SU-DHL-6 (cell line): Measurements from ENCODE around the gene CHTOP.

Source experiments
- CTCF ChIP-seq: fragments of 200-600 bp; sonication (generic); IDR thresholded peaks from one replicate; pipeline ENCODE4 v1.5.1; 2017; ENCODE audit warnings: antibody characterized with exemption, mild to moderate bottlenecking, low read length, moderate library complexity; ENCODE audit not compliant: insufficient read depth, poor library complexity, severe bottlenecking
- EZH2phosphoT487 ChIP-seq: fragments of 200-600 bp; sonication (generic), shearing (Covaris generic); conservative IDR thresholded peaks from 2 replicates; pipeline ENCODE4 v1.6.1; 2018; ENCODE audit warnings: mild to moderate bottlenecking, antibody characterized with exemption, low read length, moderate library complexity, mixed read lengths

- TF ChIP-seq CTCF = no peak
- TF ChIP-seq EZH2phosphoT487 = no peak
Observed at GRCh38 chr1:153688276-153688675, 54.4 kb downstream of the CHTOP start.
